Measurements from ENCODE around the gene RAD50.

RAD50 gene

GRCh38 chr5:132663771-132664695 lies 107.3 kb downstream of the RAD50 start:
- H3K27me3 ChIP-seq (ENCODE audit: insufficient read depth, low read length) = no peaks in the 10 kb centered on the region
- no peaks in the 10 kb centered on the region for H3K9me3 ChIP-seq (ENCODE audit: insufficient read depth, low read depth, low read length)
- 87% methylated on average over 13 of the region's 13 CpGs for WGBS
- H3K36me3 ChIP-seq (ENCODE audit: insufficient read depth, low read length) = no peaks in the 10 kb centered on the region
- no peak overlapping the region for H3K9ac ChIP-seq (ENCODE audit: low read depth, low read length)
- no peaks in the 10 kb centered on the region for H3K4me1 ChIP-seq (ENCODE audit: insufficient read depth, low read length)
- H3K4me3 ChIP-seq (ENCODE audit: low read length) = no peak overlapping the region
- no peak overlapping the region for H3K27ac ChIP-seq (ENCODE audit: low read depth, low read length)

GRCh38 chr5:132664696-132665209 lies 108.0 kb downstream of the RAD50 start:
- no peaks in the 10 kb centered on the region for H3K4me1 ChIP-seq (ENCODE audit: insufficient read depth, low read length)
- H3K27ac ChIP-seq (ENCODE audit: low read depth, low read length) = no peak overlapping the region
- H3K9ac ChIP-seq (ENCODE audit: low read depth, low read length) = no peak overlapping the region
- WGBS = 97% methylated on average over 9 of the region's 9 CpGs
- H3K4me3 ChIP-seq (ENCODE audit: low read length) = no peak overlapping the region
- no peaks in the 10 kb centered on the region for H3K36me3 ChIP-seq (ENCODE audit: insufficient read depth, low read length)
- H3K9me3 ChIP-seq (ENCODE audit: insufficient read depth, low read depth, low read length) = no peaks in the 10 kb centered on the region
- H3K27me3 ChIP-seq (ENCODE audit: insufficient read depth, low read length) = no peaks in the 10 kb centered on the region

- Histone ChIP-seq H3K9ac (ENCODE audit: low read depth, low read length) (no peak overlapping the region), H3K27ac (ENCODE audit: low read depth, low read length) (no peak overlapping the region), H3K27me3 (ENCODE audit: insufficient read depth, low read length) (no peaks in the 10 kb centered on the region), H3K9me3 (ENCODE audit: insufficient read depth, low read depth, low read length) (no peaks in the 10 kb centered on the region), H3K4me3 (ENCODE audit: low read length) (no peak overlapping the region), H3K4me1 (ENCODE audit: insufficient read depth, low read length) (no peaks in the 10 kb centered on the region), H3K36me3 (ENCODE audit: insufficient read depth, low read length) (no peaks in the 10 kb centered on the region)
- 79% methylated on average over 21 of the region's 21 CpGs for WGBS
Observed at GRCh38 chr5:132665574-132666080, 108.8 kb downstream of the RAD50 start.

GRCh38 chr5:132666310-132667123 lies 109.7 kb downstream of the RAD50 start:
- Histone ChIP-seq H3K4me3 (ENCODE audit: low read length) (no peak overlapping the region), H3K27me3 (ENCODE audit: insufficient read depth, low read length) (no peaks in the 10 kb centered on the region), H3K9ac (ENCODE audit: low read depth, low read length) (no peak overlapping the region), H3K4me1 (ENCODE audit: insufficient read depth, low read length) (no peaks in the 10 kb centered on the region), H3K9me3 (ENCODE audit: insufficient read depth, low read depth, low read length) (no peaks in the 10 kb centered on the region), H3K36me3 (ENCODE audit: insufficient read depth, low read length) (no peaks in the 10 kb centered on the region), H3K27ac (ENCODE audit: low read depth, low read length) (no peak overlapping the region)
- 96% methylated on average over 16 of the region's 16 CpGs for WGBS

DNA sequence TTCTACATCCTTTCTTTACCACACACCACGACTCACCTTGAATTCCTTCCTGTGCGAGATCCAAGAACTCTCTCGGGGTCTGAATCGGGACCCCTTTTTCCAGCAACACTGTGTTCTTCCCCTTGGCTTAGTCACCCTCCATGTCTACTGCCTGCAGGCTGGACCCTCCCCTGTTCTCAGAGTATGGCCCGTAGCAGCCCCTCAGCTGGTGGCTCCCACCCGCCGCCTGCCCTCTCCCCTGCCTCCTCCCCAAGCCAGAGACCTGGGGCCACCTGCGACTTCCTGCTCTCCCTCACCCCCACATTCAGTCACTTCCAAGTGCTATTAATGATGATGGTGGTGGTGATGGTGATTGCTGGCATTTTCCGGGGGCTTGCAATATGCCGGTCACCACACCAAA lies 110.5 kb downstream of the RAD50 start:
- Histone ChIP-seq H3K27me3 (ENCODE audit: insufficient read depth, low read length) (no peaks in the 10 kb centered on the region), H3K9me3 (ENCODE audit: insufficient read depth, low read depth, low read length) (no peaks in the 10 kb centered on the region), H3K9ac (ENCODE audit: low read depth, low read length) (no peak overlapping the region), H3K4me1 (ENCODE audit: insufficient read depth, low read length) (no peaks in the 10 kb centered on the region), H3K27ac (ENCODE audit: low read depth, low read length) (no peak overlapping the region), H3K4me3 (ENCODE audit: low read length) (no peak overlapping the region), H3K36me3 (ENCODE audit: insufficient read depth, low read length) (no peaks in the 10 kb centered on the region)
- 93% methylated on average over 9 of the region's 10 CpGs for WGBS

- no peaks in the 10 kb centered on the region for H3K36me3 ChIP-seq (ENCODE audit: insufficient read depth, low read length)
- H3K4me1 ChIP-seq (ENCODE audit: insufficient read depth, low read length) = no peaks in the 10 kb centered on the region
- H3K27me3 ChIP-seq (ENCODE audit: insufficient read depth, low read length) = no peaks in the 10 kb centered on the region
- H3K4me3 ChIP-seq (ENCODE audit: low read length) = no peak overlapping the region
- no peak overlapping the region for H3K9ac ChIP-seq (ENCODE audit: low read depth, low read length)
- WGBS = 78% methylated on average over 22 of the region's 22 CpGs
- H3K9me3 ChIP-seq (ENCODE audit: insufficient read depth, low read depth, low read length) = no peaks in the 10 kb centered on the region
- no peak overlapping the region for H3K27ac ChIP-seq (ENCODE audit: low read depth, low read length)
Observed at GRCh38 chr5:132667761-132668705, 111.3 kb downstream of the RAD50 start.

DNA sequence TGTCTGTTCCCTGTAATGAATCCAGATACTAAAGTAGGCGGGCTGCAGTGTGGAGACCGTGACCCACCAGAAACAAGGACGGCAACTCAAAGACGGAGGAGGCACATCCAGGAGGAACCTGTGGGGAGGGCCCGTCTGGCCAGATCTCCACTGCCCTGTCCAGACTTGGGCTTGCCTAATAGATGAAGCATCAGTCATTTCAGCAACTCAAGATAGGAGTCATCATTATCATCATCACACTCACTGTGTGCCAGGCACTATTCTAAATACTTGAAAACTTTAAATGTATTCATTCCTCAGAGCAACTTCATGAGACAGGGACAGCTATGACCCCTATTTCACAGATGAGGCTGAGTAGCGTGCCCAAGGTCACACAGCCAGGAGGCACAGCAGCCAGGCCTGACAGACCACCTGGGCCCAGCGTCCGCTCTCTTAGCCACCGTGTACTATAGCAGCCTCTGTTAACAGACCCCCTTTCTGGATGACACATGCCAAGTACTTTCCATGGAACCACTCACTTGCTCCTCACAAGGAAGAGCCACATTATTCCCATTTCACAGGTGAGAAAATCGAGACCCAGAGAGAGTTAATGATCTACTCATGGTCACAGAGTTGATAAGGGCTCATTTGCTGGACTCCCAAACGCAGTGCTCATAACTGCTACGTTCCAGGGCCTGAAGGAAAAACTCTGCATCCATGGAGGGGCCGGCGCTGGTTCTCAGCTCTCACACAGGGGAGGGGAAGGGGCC lies 112.1 kb downstream of the RAD50 start:
- no peak overlapping the region for H3K27ac ChIP-seq (ENCODE audit: low read depth, low read length)
- no peak overlapping the region for H3K9ac ChIP-seq (ENCODE audit: low read depth, low read length)
- WGBS = 91% methylated on average over 14 of the region's 14 CpGs
- no peaks in the 10 kb centered on the region for H3K9me3 ChIP-seq (ENCODE audit: insufficient read depth, low read depth, low read length)
- no peaks in the 10 kb centered on the region for H3K27me3 ChIP-seq (ENCODE audit: insufficient read depth, low read length)
- H3K4me3 ChIP-seq (ENCODE audit: low read length) = no peak overlapping the region
- no peaks in the 10 kb centered on the region for H3K4me1 ChIP-seq (ENCODE audit: insufficient read depth, low read length)
- no peaks in the 10 kb centered on the region for H3K36me3 ChIP-seq (ENCODE audit: insufficient read depth, low read length)

GRCh38 chr5:132669455-132669820 lies 112.7 kb downstream of the RAD50 start:
- H3K4me1 ChIP-seq (ENCODE audit: insufficient read depth, low read length) = no peaks in the 10 kb centered on the region
- 94% methylated on average over 7 of the region's 7 CpGs for WGBS
- no peak overlapping the region for H3K27ac ChIP-seq (ENCODE audit: low read depth, low read length)
- no peak overlapping the region for H3K4me3 ChIP-seq (ENCODE audit: low read length)
- H3K9me3 ChIP-seq (ENCODE audit: insufficient read depth, low read depth, low read length) = no peaks in the 10 kb centered on the region
- H3K27me3 ChIP-seq (ENCODE audit: insufficient read depth, low read length) = no peaks in the 10 kb centered on the region
- no peak overlapping the region for H3K9ac ChIP-seq (ENCODE audit: low read depth, low read length)
- H3K36me3 ChIP-seq (ENCODE audit: insufficient read depth, low read length) = no peaks in the 10 kb centered on the region

- Histone ChIP-seq H3K4me1 (ENCODE audit: insufficient read depth, low read length) (no peaks in the 10 kb centered on the region), H3K4me3 (ENCODE audit: low read length) (no peak overlapping the region), H3K9me3 (ENCODE audit: insufficient read depth, low read depth, low read length) (no peaks in the 10 kb centered on the region), H3K9ac (ENCODE audit: low read depth, low read length) (no peak overlapping the region), H3K27me3 (ENCODE audit: insufficient read depth, low read length) (no peaks in the 10 kb centered on the region), H3K36me3 (ENCODE audit: insufficient read depth, low read length) (no peaks in the 10 kb centered on the region), H3K27ac (ENCODE audit: low read depth, low read length) (no peak overlapping the region)
- WGBS = 80% methylated on average over 16 of the region's 16 CpGs
Observed at GRCh38 chr5:132669966-132670882, 113.4 kb downstream of the RAD50 start.
